Hippocampal formation (tissue), 2 donors: Measurements from ENCODE around the gene ARHGDIA.
A peak's percentile ranks its signal among the peaks of the same experiment; 100 is the strongest.
"Not testable (repeated sequence)": the region's sequence is repeated elsewhere in the genome, so short reads cannot be mapped to it uniquely, and the experiment has no call there.

Source experiments
- DNase-seq, 2 donors: peaks; one replicate each; lab custom pipeline; 2025; lab: John Stamatoyannopoulos, UW

The ARHGDIA gene

DNA sequence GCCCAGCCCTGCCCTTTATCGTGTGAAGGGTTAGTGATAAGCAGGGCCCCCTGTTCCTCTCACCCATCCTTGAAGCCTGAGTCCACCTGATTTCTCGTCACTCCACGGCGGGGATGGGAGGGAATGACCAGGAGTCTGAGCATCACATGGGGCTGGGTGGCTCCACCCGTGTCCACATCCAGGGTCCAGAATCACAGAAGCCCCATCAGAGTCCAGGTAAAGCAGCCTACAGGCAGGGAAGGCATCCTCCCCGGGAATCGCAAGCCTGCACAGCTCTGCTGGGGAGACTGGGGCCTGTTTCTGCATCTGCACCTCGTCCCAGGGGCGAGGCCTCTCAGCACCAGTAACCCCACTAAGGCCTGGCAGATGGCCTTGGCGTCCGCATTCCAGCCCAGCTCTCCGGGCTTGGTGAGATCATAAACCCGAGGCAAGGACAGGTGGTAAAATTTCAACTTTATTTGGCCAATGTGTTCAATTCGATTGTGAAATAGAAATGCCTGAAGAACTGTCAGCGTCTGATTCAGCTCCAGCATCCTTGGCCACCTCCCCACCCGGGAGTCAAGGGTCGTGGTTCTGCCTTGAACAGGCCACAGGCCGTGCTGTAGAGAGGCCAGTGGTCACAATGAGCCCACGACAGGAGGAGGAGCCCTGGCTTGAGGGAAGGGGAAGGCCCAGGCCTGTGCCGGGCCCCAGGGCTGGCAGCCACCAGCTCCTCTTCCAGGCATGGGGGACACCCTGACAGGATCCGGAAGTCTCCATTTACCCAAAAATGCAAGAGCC lies 28.2 kb downstream of the ARHGDIA start:
- no peak for DNase-seq

DNA sequence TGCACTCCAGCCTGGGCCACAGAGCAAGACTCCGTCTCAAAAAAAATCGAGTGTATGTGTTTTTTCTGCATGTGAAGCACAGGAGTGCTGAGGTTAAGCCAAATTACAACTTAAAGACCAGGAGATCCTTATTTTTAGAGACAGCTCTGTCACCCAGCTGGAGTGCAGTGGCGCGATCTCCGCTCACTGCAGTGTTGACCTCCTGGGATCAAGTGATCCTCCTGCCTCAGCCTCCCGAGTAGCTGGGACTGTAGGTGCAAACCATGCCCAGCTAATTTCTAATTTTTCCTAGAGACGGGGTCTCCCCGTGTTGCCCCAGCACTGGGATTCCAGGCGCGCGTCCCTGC lies 28.8 kb downstream of the ARHGDIA start:
- DNase-seq: no peak

DNA sequence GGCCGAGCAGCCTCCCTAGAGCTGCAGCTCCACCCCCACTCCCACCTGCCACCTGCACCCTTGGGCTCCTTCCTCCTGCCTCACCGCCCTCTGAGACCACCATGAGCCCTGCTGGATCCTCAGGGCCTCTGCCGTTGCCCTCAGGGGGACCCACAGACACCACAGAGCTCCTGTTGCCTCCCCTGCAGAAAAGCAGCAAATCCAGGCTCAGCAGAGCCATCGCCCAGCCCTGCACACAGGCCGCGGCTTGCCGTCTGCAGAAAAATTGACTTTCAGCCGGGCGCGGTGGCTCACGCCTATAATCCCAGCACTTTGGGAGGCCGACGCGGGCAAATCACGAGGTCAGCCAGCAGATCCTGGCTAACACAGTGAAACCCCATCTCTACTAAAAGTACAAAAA lies 29.3 kb downstream of the ARHGDIA start:
- no peak for DNase-seq

- DNase-seq: no peak
Observed at GRCh38 chr17:81840826-81841778, 30.0 kb downstream of the ARHGDIA start.

DNA sequence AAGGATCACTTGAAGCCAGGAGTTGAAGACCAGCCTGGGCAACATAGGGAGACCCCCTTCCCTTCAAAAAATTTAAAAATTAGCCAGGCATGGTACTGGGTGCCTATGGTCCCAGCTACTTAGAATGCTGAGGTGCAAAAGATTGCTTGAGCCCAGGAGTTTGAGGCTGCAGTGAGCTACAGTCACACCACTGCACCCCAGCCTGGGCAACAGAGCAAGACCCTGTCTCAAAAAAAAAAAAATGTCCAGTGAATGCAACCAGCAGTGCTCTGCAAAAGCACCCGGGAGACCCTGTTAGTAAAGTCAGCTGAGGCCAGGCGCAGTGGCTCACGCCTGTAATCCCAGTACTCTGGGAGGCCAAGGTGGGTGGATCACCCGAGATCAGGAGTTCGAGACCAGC lies 31.1 kb downstream of the ARHGDIA start:
- not testable (repeated sequence) for DNase-seq

- DNase-seq: no peak
Observed at GRCh38 chr17:81839301-81839700, 31.8 kb downstream of the ARHGDIA start.

DNA sequence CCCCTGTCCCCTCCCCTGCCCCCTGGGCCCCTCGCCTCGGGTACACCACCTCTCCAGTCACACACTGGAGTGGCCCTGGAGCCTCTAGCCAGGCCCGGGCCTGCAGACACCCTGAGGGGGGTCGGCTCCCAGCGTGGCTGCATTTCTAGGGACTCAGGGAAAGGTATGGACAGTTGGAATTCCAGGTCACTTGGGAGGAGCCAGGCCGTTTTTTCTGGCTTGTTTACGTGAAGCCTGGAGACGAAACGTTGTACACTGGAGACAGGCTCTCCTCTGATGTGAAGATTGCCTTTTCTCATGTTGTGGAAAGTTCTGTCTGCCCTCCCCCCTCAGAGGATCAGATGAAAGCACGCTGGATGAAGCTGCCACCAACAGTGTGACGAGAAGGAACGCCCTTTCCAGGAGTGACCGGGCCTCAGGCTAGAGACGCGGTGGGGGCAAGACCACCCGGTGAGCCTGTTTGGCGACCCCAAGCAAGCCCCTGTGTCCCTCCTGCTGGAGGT lies 32.3 kb downstream of the ARHGDIA start:
- DNase-seq: no peak

DNA sequence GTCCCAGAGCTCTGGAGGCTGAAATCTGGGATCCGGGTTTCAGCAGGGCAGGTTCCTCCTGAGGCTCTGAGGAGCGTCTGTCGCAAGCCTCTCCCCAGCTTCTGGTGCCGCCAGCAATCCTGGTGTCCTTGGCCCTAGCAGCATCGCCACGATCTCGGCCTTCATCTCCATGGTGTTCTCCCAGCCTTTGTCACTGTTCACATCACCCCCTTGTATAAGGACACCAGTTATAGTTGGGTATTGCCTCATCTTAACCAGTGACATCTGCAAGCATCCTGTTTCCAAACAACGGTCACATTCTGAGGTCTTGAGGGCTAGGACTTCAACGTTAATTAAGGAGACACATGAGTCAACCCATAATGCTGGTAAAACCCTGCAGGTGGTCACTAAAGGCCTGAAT lies 33.5 kb downstream of the ARHGDIA start:
- DNase-seq: no peak

DNA sequence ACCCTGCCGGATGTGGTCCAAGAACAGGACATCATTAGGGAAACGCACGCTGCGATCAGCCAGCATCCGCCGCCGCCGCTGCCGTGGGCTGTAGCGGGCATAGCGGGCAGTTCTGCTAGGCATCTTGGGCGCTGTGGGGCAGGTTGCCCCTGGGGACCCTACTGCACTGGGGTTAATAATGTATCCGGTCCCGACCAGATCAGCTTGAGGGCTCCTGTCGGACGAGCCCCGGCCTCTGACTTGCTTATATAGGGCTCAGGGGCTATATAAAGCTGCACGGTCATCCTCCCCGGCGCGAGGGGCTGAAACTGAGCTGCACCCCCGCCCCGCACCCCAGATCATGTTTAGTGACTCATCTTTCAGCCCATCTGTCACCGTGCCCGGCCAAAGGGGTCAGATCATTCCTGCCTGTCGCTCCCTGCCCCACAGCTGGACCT lies 36.3 kb downstream of the ARHGDIA start, which contains the start of gene PPP1R27:
Gene PPP1R27, minus strand, starts transcription at position 220 of the 437 bp plus-strand sequence. Its CDS starts 97 bp downstream, at position 123.
- DNase-seq: no peak

- DNase-seq: no peak
Observed at GRCh38 chr17:81833921-81834830, 37.0 kb downstream of the ARHGDIA start.

GRCh38 chr17:81833160-81833920 lies 37.8 kb downstream of the ARHGDIA start, which contains the start of gene MCRIP1:
TSS of gene MCRIP1 (minus strand) at chr17:81833291. CDS start at chr17:81824506, 8,785 bp downstream.
- DNase-seq: peak; percentile 60 to 87

DNA sequence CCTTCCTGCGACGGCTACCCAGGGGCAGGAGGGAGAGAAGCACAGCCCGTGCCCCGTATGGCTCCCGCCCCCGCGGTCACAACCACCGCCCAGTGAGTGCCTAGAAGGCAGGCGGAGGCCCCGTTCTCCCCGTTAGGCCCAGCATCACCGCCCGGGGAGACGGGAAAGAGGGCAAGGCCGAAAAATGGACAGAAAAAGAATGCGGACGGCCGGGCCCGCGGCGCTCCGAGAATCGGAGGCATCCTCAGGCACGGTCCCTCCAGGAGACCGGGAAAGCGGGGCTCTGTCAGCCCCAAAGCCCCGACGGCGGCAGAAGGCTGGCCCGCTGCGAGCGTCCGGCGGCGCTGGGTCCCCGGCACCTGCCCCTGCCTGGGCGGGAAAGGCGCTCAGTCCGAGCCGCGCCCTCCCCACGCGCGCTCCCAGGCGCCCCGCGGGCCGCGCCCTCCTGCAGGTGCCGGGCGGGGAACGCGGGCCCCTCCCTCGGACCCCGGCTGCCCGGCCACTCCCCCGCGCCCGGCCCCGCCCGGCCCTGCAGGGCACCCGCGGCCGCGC lies 38.5 kb downstream of the ARHGDIA start:
- no peak for DNase-seq

DNA sequence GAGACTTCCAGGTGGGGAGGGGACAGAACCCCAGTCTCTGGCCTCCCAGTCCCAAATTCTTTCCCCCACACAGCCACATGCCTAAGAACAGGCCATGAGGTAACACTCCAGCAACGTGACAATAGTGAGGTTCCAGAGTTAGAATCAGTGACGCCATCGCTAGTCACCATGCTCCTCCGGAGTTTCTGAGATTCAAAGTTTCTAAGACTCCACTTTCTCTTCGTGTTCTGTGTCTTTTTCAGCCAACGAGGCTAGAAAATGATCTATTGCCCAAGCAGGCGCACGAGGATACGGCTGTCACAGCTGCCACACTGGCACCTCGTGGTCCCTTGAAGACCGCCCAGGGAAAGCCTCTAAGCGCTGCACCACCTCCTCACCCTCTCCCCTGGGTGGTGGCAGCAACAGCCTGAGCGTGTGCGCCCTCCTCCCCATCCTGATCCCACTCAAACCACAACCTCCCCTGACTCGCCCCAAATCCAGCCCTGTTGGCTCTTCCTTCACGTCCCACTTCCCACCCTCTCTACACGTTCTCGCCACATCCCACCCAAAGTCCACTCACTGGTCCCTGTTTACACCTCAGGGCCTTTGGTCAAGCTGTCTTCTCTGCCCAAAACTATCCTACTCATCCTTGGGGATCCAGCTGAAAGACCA lies 39.1 kb downstream of the ARHGDIA start:
- DNase-seq: no peak

GRCh38 chr17:81831563-81831956 lies 39.6 kb downstream of the ARHGDIA start:
- no peak for DNase-seq

DNA sequence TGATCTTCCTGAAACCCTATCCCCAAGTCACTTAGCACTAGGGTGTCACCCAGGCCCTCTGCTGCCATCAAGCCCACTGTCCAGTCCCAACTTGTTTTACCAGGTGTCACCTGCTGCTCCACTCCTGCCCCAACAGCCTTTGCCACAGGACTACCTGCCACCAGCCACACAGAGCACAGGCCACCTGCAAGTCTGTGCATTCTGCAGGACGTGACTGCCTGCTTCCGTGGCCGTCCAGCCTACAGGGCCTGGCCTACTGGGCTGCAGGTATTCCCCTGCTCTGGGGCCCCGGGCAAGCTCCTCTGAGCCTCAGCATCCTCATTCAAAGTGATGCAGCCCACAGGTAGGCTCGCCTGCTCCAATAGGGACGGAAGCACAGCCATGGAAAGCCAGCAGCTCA lies 41.3 kb downstream of the ARHGDIA start:
- DNase-seq: no peak

DNA sequence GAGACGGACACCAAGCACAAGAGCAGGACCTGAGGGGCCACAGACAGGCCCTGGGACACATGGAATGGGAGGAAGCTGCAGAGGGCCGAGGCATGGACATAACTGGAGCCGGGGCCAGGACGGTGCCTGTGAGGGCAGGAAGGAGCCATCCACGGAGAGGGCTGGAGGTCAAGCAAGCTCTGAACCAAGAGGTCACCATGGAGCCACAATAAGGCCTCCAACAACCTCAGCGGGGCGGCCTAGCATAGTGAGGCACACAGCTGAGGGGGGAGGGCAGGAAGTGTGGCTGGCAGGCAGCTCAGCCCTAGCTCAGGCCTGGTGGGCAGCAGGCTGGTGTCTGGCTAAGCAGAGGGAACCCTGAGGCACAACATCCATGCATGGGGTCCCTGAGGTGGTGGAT lies 42.5 kb downstream of the ARHGDIA start:
- no peak for DNase-seq

DNA sequence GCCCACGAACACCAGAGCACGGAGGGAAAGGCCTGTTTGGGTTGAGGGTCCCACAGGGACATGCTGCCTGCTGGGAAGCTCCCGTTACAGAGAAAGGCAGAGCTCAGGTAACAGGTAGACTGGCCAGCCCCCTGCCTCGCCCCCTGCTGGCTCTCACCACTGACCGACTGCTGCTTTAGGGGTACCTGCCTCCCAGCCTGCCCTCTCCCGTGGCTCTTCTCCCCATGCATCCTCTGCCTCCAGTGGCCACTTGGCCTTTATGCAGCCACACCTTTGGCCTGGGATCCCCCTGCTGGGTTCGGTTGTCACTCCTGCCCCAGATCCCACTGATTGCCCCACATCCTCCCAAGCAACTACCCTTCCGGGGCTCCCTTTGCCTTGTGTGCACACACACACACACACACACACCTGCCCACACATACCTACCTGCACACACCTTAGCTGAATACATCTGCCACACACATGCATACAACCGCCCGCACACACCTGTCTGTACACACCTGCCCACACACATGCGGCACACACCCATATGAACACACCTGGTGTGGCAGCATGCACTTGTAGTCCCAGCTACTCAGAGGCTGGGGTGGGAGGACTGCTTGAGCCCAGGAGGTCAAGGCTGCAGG lies 45.2 kb downstream of the ARHGDIA start:
- no peak for DNase-seq

GRCh38 chr17:81824595-81824994 lies 46.5 kb downstream of the ARHGDIA start:
- DNase-seq: no peak

- no peak for DNase-seq
Observed at GRCh38 chr17:81823820-81824550, 47.2 kb downstream of the ARHGDIA start.
